GM10248 (cell line): ENCODE data around the gene ALOX12.

ENCODE experiments used
- CTCF ChIA-PET: fragments of 300-600 bp; sonication (Branson Sonifier 250); formaldehyde crosslinking; extraction: SDS; loops from one replicate; lab custom pipeline; 2021; ENCODE audit warnings: antibody characterized with exemption; lab: Yijun Ruan, JAX
- POLR2A ChIA-PET: fragments of 350-650 bp; sonication (Branson Sonifier 250); formaldehyde crosslinking; extraction: SDS; loops from one replicate; lab custom pipeline; 2020; ENCODE audit warnings: antibody characterized with exemption; lab: Yijun Ruan, JAX
- DNase-seq: peaks from one replicate; pipeline ENCODE4 v3.0.0; 2012; ENCODE audit errors: extremely low spot score
- CTCF ChIP-seq: IDR thresholded peaks from 2 replicates; pipeline ENCODE4 v1.5.1; 2012; ENCODE audit warnings: mild to moderate bottlenecking, low read depth; ENCODE audit errors: extremely low read depth, missing control alignments, control extremely low read depth

Gene ALOX12

DNA sequence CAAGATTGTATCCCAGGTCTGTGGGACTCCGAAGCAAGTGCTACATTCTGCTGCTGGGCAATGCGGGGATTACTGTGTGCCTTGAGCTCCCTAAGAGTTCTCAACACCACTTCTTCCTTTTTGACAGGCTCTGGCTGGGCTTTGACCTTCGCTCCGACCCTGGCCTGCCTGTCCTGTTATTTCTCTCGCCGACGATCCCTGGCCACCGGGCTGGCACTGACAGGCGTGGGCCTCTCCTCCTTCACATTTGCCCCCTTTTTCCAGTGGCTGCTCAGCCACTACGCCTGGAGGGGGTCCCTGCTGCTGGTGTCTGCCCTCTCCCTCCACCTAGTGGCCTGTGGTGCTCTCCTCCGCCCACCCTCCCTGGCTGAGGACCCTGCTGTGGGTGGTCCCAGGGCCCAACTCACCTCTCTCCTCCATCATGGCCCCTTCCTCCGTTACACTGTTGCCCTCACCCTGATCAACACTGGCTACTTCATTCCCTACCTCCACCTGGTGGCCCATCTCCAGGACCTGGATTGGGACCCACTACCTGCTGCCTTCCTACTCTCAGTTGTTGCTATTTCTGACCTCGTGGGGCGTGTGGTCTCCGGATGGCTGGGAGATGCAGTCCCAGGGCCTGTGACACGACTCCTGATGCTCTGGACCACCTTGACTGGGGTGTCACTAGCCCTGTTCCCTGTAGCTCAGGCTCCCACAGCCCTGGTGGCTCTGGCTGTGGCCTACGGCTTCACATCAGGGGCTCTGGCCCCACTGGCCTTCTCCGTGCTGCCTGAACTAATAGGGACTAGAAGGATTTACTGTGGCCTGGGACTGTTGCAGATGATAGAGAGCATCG is 42.4 kb downstream of the ALOX12 start:
- peak; percentile 18 for TF ChIP-seq CTCF
- ChIA-PET CTCF (interaction anchor here (1.0 to 3.4 kb wide), 6 partner anchors 7 to 95 kb away, joined by 3 to 26 read pairs (median 4); no protein-coding TSS in a partner anchor), POLR2A (no interaction called here)
- DNase-seq: no peak

- POLR2A ChIA-PET: no interaction called here
- CTCF ChIA-PET: interaction anchor here (1.3 to 5.1 kb wide), 3 partner anchors 12 to 18 kb away, joined by 3 to 18 read pairs (median 5); partner anchors contain the start of gene BCL6B
- TF ChIP-seq CTCF: no peak
- DNase-seq: no peak
Measured at GRCh38 chr17:7039832-7040231, 44.0 kb downstream of the ALOX12 start.

DNA sequence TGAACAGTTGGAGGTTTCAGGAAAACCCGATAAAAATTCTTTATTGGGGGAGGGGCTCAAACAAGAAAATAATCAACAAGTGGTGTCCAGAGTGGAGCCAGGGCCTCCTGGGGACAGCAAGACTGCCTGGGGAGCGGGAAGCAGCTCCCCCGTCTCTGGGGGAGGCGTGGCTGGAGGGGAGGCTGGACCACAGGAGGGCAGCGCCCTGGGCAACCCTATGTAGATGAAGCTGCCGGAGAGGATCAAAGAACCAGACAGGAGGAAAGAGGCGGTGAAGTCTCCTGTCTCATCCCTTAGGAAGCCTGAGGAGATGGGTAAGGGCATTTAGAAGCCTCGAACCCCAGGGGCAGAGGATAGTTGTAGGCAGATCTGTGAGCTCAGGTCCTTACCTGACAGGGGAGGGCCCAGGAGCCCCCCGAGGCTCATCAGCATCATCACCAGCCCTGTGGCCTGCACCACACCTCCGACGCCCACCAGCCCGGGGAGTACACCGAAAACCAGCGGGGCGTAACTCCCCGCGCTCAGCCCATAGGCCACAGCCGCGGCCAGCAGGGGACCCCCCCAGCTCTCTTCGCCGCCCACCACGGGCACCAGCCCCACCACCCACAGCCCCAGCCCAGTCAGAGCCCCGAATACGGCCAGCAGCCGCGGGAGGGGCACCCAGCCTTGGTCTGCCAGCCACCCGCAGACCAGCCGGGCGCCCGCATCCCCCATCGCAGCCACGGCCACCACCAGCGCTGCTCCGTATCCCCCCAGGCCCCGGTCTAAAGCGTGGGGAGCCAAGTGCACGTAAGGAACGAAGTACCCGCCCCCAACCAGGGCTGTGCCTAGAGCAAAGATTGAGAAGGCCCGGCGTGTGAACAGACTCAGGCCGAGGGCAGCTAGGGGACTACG is 46.0 kb downstream of the ALOX12 start:
- no peak for TF ChIP-seq CTCF
- ChIA-PET CTCF (interaction anchor here (0.8 to 5.1 kb wide), 6 partner anchors 10 to 100 kb away, joined by 3 to 18 read pairs (median 4); no protein-coding TSS in a partner anchor), POLR2A (no interaction called here)
- DNase-seq: peak; percentile 47

DNA sequence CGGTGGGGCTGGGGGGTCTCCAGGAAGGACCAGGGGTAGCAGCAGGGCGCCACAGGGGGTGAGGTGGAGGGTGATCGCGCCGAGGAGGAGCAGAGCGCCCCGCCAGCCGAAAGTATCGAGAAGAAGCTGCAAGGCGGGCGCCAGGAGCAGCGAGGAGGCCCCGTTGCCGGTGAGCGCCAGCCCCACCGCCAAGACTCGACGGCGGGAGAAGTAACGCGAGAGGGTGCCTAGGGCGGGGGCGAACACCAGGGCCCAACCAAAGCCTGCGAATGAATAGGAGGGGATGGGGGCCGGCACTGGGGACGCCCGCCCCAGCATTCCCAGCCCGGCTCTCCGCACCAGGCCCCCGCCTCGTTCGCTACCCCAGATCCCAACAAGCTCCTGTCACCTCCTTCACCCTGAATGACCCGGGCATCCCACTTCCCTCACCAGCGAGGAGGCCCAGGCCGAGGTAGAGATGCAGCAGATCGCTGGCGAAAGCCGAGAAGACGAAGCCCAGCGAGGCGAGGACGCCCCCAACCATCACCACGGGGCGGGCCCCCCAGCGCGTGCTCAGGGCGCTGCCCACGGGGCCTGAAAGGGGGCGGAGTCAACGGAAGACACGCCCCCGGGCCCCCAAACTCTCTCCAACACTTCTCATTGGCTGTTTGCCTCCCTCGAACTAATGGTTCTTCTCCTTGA is 46.8 kb downstream of the ALOX12 start:
- POLR2A ChIA-PET: interaction anchor here (0.6 kb wide), 1 partner anchor 92 kb away, joined by 3 read pairs; no protein-coding TSS in a partner anchor
- DNase-seq: peak; percentile 64
- TF ChIP-seq CTCF: no peak
- CTCF ChIA-PET: interaction anchor here (0.8 to 5.1 kb wide), 4 partner anchors 9 to 98 kb away, joined by 3 to 18 read pairs (median 4); no protein-coding TSS in a partner anchor

- ChIA-PET CTCF (interaction anchor here (0.9 to 5.1 kb wide), 6 partner anchors 8 to 200 kb away, joined by 3 to 80 read pairs (median 11); no protein-coding TSS in a partner anchor), POLR2A (no interaction called here)
- TF ChIP-seq CTCF: no peak
- no peak for DNase-seq
Measured at GRCh38 chr17:7043182-7043496, 47.3 kb downstream of the ALOX12 start.
